Testis (tissue), 2 donors: ENCODE results near the gene BRAP.

Experiments
- CTCF ChIP-seq, 3 experiments: fragments of 450-650 bp in 2 of 3; fragments of 200-600 bp in 1 of 3; sonication (generic) in 1 of 3; IDR thresholded peaks; one replicate each; pipeline ENCODE4 v1.5.1; 2016 to 2019; ENCODE audit warnings: antibody characterized with exemption in 3 of 3, mild to moderate bottlenecking in 2 of 3, moderate library complexity in 1 of 3
- POLR2A ChIP-seq: fragments of 450-650 bp; IDR thresholded peaks from one replicate; pipeline ENCODE4 v1.6.1; 2017; ENCODE audit warnings: antibody characterized with exemption, mild to moderate bottlenecking, moderate library complexity

GRCh38 chr12:111655356-111655755 is 30.4 kb downstream of the BRAP start:
- TF ChIP-seq CTCF (IDR thresholded peaks at IDR 0.05), result no peak
- TF ChIP-seq POLR2A, result no peak
